Heart right ventricle (tissue), 16 donors: ENCODE data around the gene RDM1. TPM values are rescaled to one million over a fixed set of nuclear protein-coding genes. Genes with fewer than 3 reads are reported as not detected.

Experiments
- ATAC-seq, 8 donors: fragments of 200-7000 bp; cut with Tn5 transposase; one replicate each; pipeline ENCODE4 v1.9.1; 2020; ENCODE audit warnings: mild to moderate bottlenecking in 8 of 8, moderate library complexity in 8 of 8, moderate number of reproducible peaks in 1 of 8
- DNase-seq, 2 donors: peaks; one replicate each; pipeline ENCODE4 v3.0.0-alpha.2; 2020
- H3K27ac ChIP-seq, 10 donors: fragments of 200-600 bp; sonication (generic) in 2 of 10; one replicate each; pipeline versions ENCODE4 v1.5.0 to v1.8.0; 2020 to 2022; ENCODE audit warnings: mild to moderate bottlenecking in 3 of 10
- H3K27me3 ChIP-seq, 7 donors: fragments of 200-600 bp; one replicate each; pipeline ENCODE4 v1.8.0; 2021 to 2022; ENCODE audit warnings: mild to moderate bottlenecking in 2 of 7
- H3K36me3 ChIP-seq, 9 donors: fragments of 200-600 bp; sonication (generic) in 1 of 9; one replicate each; pipeline versions ENCODE4 v1.5.0 to v1.8.0; 2020 to 2022; ENCODE audit warnings: mild to moderate bottlenecking in 2 of 9
- H3K4me1 ChIP-seq, 9 donors: fragments of 200-600 bp; sonication (generic) in 1 of 9; one replicate each; pipeline versions ENCODE4 v1.5.0 to v1.8.0; 2020 to 2022; ENCODE audit warnings: mild to moderate bottlenecking in 4 of 9
- H3K4me3 ChIP-seq, 10 donors: fragments of 200-600 bp; sonication (generic) in 2 of 10; one replicate each; pipeline versions ENCODE4 v1.5.0 to v1.8.0; 2020 to 2022; ENCODE audit warnings: mild to moderate bottlenecking in 7 of 10, moderate library complexity in 2 of 10
- H3K9me3 ChIP-seq, 11 donors: fragments of 200-600 bp in 10 of 11; sonication (generic) in 2 of 11; one replicate each; pipeline versions ENCODE4 v1.5.0 to v1.8.0; 2013 to 2022; ENCODE audit warnings: mild to moderate bottlenecking in 2 of 11, control low read depth in 1 of 11, moderate library complexity in 1 of 11
- WGBS, 2 donors: extraction: QIAGEN DNeasy Blood & Tissue Kit; methylation state at CpG; one replicate each; pipeline ENCODE4 v1.1.7; 2013; ENCODE audit warnings: inconsistent platforms in 1 of 2; 5-methylcytosine and 5-hydroxymethylcytosine counted together
- intact Hi-C, 10 donors: fragments of 100-400 bp; cut with DNase I; formaldehyde crosslinking; loops; one replicate each; pipeline versions ENCODE4 v1.11.1 to v1.14.2; 2022
- polyA plus RNA-seq, 2 donors: library from polyadenylated mRNA; stranded (reverse); fragments of 200-250 nt; gene quantifications; one replicate each; pipeline ENCODE4 v1.2.3, GENCODE V29; 2013
- total RNA-seq, 10 donors: library from RNA; stranded (reverse); fragmentation: NEBNext Ultra II Directional in 3 of 10; extraction: Animal tissue kit (Norgen Biotek cat#: 25700) in 3 of 10; gene quantifications; one replicate each; pipeline versions ENCODE4 v1.2.1 to v1.2.4, GENCODE V29; 2021 to 2023
- TF ChIP-seq, protein P1 (sequence below), 9 donors: fragments of 200-600 bp; sonication (generic) in 2 of 9; IDR thresholded peaks; one replicate each; pipeline versions ENCODE4 v1.5.0 to v1.8.0; 2021 to 2022; ENCODE audit warnings: antibody characterized with exemption in 9 of 9, mild to moderate bottlenecking in 5 of 9, moderate library complexity in 1 of 9
- donor health status: Arrhythmogenic right ventricular cardiomyopathy.
- donor health status: ischemic (EF 13 %, LVEDD 7.1; RV severe dilation, severe dysfunction).
- donor health status: healthy with polysubstance abuse.
- donor health status: DM: no; HTN: yes; CAD: no.
- donor health status: DM: no; HTN: no; CAD: no.
- donor health status: ischemic (EF 25% LVEDD 6.9; RV normal size, moderate dysfunction).
- donor health status: ischemic (EF 25% LVEDD 5.7; RV mildly dilated, moderate dysfunction).
- donor health status: healthy.
- donor health status: DM: yes; HTN: yes; CAD: no.
- donor health status: Ischemic cardiomyopathy.
- donor health status: ischemic (EF 35%, LVEDD 5.7; RV mildly dilated, moderate dysfunction).
- donor health status: nonischemic (EF 11% LVEDD 7.7; RV severe dilation, severe dysfunction).
- donor health status: DM: yes; HTN: yes; CAD: no.
- donor health status: PGD.
- donor health status: ischemic (EF 29% LVEDD 5.4; RV normal size, mild dysfunction).
- donor health status: nonischemic (EF 23%, LVEDD 6.1; RV moderate dilation, normal function).

RDM1 gene
- total and polyA plus RNA-seq, 12 donors, result 0.46 to 1.3 TPM; not detected in 10

- H3K4me3 ChIP-seq, result no peak overlapping the region
- intact Hi-C loops, result no loop called here
- DNase-seq (no peak), ATAC-seq (no peak)
- peaks cover 0 to 76% (median 3%) of the 10 kb centered on the region in 9 donors for H3K4me1 ChIP-seq
- no peak overlapping the region for H3K27ac ChIP-seq
- peaks cover 0 to 5% (median 0%) of the 10 kb centered on the region in 7 donors for H3K27me3 ChIP-seq
- TF ChIP-seq, protein P1, sequence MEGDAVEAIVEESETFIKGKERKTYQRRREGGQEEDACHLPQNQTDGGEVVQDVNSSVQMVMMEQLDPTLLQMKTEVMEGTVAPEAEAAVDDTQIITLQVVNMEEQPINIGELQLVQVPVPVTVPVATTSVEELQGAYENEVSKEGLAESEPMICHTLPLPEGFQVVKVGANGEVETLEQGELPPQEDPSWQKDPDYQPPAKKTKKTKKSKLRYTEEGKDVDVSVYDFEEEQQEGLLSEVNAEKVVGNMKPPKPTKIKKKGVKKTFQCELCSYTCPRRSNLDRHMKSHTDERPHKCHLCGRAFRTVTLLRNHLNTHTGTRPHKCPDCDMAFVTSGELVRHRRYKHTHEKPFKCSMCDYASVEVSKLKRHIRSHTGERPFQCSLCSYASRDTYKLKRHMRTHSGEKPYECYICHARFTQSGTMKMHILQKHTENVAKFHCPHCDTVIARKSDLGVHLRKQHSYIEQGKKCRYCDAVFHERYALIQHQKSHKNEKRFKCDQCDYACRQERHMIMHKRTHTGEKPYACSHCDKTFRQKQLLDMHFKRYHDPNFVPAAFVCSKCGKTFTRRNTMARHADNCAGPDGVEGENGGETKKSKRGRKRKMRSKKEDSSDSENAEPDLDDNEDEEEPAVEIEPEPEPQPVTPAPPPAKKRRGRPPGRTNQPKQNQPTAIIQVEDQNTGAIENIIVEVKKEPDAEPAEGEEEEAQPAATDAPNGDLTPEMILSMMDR (IDR thresholded peaks at IDR 0.05), result no peak
- H3K9me3 ChIP-seq, result no peaks in the 10 kb centered on the region
- no peaks in the 10 kb centered on the region for H3K36me3 ChIP-seq
- 90 to 97% methylated on average over 7 of the region's 7 CpGs for WGBS, 2 donors
Measured at GRCh38 chr17:35894206-35894605, 36.4 kb downstream of the RDM1 start.

GRCh38 chr17:35893751-35894150 lies 36.8 kb downstream of the RDM1 start:
- intact Hi-C loops, result no loop called here
- H3K9me3 ChIP-seq, result no peaks in the 10 kb centered on the region
- H3K36me3 ChIP-seq, result no peaks in the 10 kb centered on the region
- ATAC-seq (no peak), DNase-seq (no peak)
- H3K4me1 ChIP-seq, result peaks cover 0 to 72% (median 3%) of the 10 kb centered on the region in 9 donors
- H3K27ac ChIP-seq, result no peak overlapping the region
- H3K4me3 ChIP-seq, result no peak overlapping the region
- TF ChIP-seq, protein P1 (IDR thresholded peaks at IDR 0.05), result no peak
- 95 to 98% methylated on average over 4 of the region's 4 CpGs for WGBS, 2 donors
- H3K27me3 ChIP-seq, result peaks cover 0 to 5% (median 0%) of the 10 kb centered on the region in 7 donors

DNA sequence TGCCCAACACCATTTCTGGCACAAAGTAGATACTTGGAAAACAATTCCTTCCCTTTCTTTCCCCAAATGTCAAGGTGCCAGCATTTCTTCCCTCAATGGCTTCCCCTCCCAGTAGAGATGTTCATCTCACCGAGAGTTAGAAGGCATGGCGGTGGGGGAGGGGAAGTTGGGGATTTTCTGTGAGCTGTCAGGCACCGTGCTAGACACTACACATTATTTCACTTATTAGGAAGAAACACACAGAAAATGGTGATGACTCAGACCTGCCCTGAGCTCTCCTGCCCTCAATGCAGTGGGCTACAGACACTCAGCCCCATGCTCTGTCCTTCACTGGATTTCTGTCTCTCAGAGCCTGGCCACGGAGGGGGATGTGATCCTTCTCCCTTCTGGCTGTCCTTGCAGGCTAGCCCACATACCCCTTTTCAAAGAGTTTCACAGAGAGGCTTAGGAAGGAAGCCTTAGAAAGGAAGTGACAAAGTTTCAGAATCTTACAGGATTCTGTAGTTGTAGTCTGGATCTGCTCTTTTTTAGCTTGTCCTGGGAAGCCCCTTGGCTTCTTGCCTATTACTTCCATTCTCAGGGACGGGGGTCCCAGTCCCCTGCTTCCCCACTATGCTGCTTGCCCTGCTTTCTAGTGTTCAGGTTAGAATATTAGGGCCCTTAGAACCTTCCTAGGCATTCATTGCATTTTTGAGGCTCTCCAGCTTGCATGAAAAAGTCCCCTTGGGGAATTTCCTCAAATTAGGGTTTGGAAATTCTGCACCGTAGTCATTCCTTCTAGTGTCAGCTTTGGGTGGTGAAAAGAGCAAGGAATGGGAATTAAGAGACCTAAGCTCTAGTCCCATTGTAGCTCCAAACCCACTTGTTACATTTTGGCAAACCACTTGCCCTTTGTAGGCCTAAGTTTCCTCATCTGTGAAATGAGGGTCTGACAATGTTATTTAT lies 38.2 kb downstream of the RDM1 start:
- Histone ChIP-seq H3K27me3 (peaks cover 0 to 5% (median 0%) of the 10 kb centered on the region in 7 donors), H3K27ac (peak overlapping the region in 1 of 10 donors; percentile 76), H3K9me3 (no peaks in the 10 kb centered on the region), H3K4me1 (peaks cover 0 to 58% (median 3%) of the 10 kb centered on the region in 9 donors), H3K36me3 (no peaks in the 10 kb centered on the region), H3K4me3 (no peak overlapping the region)
- TF ChIP-seq, protein P1 (IDR thresholded peaks at IDR 0.05), result no peak
- DNase-seq, result no peak
- ATAC-seq, result no peak
- intact Hi-C loops, result no loop called here
- 49 to 52% methylated on average over 6 of the region's 6 CpGs for WGBS, 2 donors

GRCh38 chr17:35891269-35891668 lies 39.3 kb downstream of the RDM1 start:
- no peak overlapping the region for H3K4me3 ChIP-seq
- peak overlapping the region in 1 of 10 donors; percentile 76 for H3K27ac ChIP-seq
- peaks cover 0 to 5% (median 0%) of the 10 kb centered on the region in 7 donors for H3K27me3 ChIP-seq
- intact Hi-C loops, result no loop called here
- 88 to 92% methylated on average over 4 of the region's 4 CpGs for WGBS, 2 donors
- DNase-seq (no peak), ATAC-seq (no peak)
- TF ChIP-seq, protein P1 (IDR thresholded peaks at IDR 0.05), result no peak
- peaks cover 0 to 48% (median 3%) of the 10 kb centered on the region in 9 donors for H3K4me1 ChIP-seq
- H3K36me3 ChIP-seq, result no peaks in the 10 kb centered on the region
- no peaks in the 10 kb centered on the region for H3K9me3 ChIP-seq
